Transverse colon (tissue), 4 donors: ENCODE results near the gene TSTD1. TPM values are rescaled to one million over a fixed set of nuclear protein-coding genes. Genes with fewer than 3 reads are reported as not detected.

Experiments used
- DNase-seq: peaks from one replicate; pipeline ENCODE4 v3.0.0-alpha.2; 2019
- H3K27ac ChIP-seq, 4 donors: fragments of 200-600 bp; sonication (generic); 2 replicates each; pipeline ENCODE4 v1.5.1; 2016 to 2018; ENCODE audit warnings: inconsistent platforms in 4 of 4
- H3K27me3 ChIP-seq: fragments of 200-600 bp; sonication (generic); 2 replicates; pipeline ENCODE4 v1.5.1; 2017; ENCODE audit warnings: inconsistent platforms
- H3K36me3 ChIP-seq, 4 donors: fragments of 200-600 bp; sonication (generic); 2 replicates each; pipeline ENCODE4 v1.5.1; 2017 to 2019; ENCODE audit warnings: inconsistent platforms in 4 of 4
- H3K4me1 ChIP-seq, 4 donors: fragments of 200-600 bp; sonication (generic); 2 replicates each; pipeline ENCODE4 v1.5.1; 2017 to 2020; ENCODE audit warnings: inconsistent platforms in 4 of 4
- H3K4me3 ChIP-seq, 4 donors: fragments of 200-600 bp; sonication (generic); 1 replicate in 1 of 4; 2 replicates in 3 of 4; pipeline versions ENCODE4 v1.5.1 to v1.6.1; 2017 to 2019; ENCODE audit warnings: inconsistent platforms in 4 of 4
- H3K9me3 ChIP-seq, 2 donors: fragments of 200-600 bp; sonication (generic); 2 replicates each; pipeline ENCODE4 v1.5.1; 2017 to 2019; ENCODE audit warnings: inconsistent platforms in 2 of 2
- CTCF ChIP-seq, 5 experiments: fragments of 200-600 bp in 3 of 5; fragments of 450-650 bp in 2 of 5; sonication (generic) in 3 of 5; IDR thresholded peaks; 1 replicate in 2 of 5; 2 replicates in 3 of 5; pipeline ENCODE4 v1.5.1; 2016 to 2017; ENCODE audit warnings: antibody characterized with exemption in 5 of 5, inconsistent platforms in 3 of 5, mild to moderate bottlenecking in 2 of 5, moderate library complexity in 1 of 5
- EP300 ChIP-seq: sonication (generic); formaldehyde crosslinking; IDR thresholded peaks from one replicate; pipeline ENCODE4 v1.6.1; 2017; ENCODE audit warnings: antibody characterized with exemption, low read depth
- POLR2A ChIP-seq: fragments of 450-650 bp; IDR thresholded peaks from one replicate; pipeline ENCODE4 v1.6.1; 2016; ENCODE audit warnings: antibody characterized with exemption, mild to moderate bottlenecking, moderate library complexity
- POLR2AphosphoS5 ChIP-seq, 3 donors: sonication (generic); formaldehyde crosslinking; IDR thresholded peaks; one replicate each; pipeline ENCODE4 v1.6.1; 2016; ENCODE audit warnings: antibody characterized with exemption in 3 of 3
- WGBS, 2 donors: methylation state at CpG; one replicate each; pipeline ENCODE4 v1.1.5; 2018; ENCODE audit warnings: low coverage in 1 of 2; 5-methylcytosine and 5-hydroxymethylcytosine counted together
- in situ Hi-C, 4 donors: fragments of 200-750 bp; cut with MboI; loops; one replicate each; pipeline versions ENCODE4 v1.15.0 to v1.15.1; 2017; ENCODE audit warnings: low sequenced_read_pairs in 3 of 4, low pct_ligation_motif_present in 1 of 4, low pct_unique_long_range_greater_than_20kb in 1 of 4
- intact Hi-C: fragments of 100-400 bp; cut with DNase I; formaldehyde crosslinking; loops from one replicate; pipeline ENCODE4 v1.15.1; 2023; ENCODE audit warnings: low total_unique reads
- total RNA-seq, 4 donors: library from RNA; depleted of rRNA; stranded (reverse); fragments of >200 nt; gene quantifications; one replicate each; pipeline ENCODE4 v1.1.0, GENCODE V29; 2016

TSTD1 gene
- total RNA-seq, 4 donors from 2014 or later = 104 to 224 (median 191) TPM

GRCh38 chr1:161083748-161084596 is 45.2 kb upstream of the TSTD1 start:
- no peaks in the 10 kb centered on the region for H3K9me3 ChIP-seq
- H3K27ac ChIP-seq = peak overlapping the region; percentile 34 to 58 (median 42)
- H3K36me3 ChIP-seq = no peaks in the 10 kb centered on the region
- TF ChIP-seq EP300 (no peak), POLR2A (no peak), POLR2AphosphoS5 (IDR thresholded peaks at IDR 0.05) (no peak), CTCF (IDR thresholded peaks at IDR 0.05) (no peak)
- no peaks in the 10 kb centered on the region for H3K27me3 ChIP-seq
- 60 to 68% methylated on average over 3 to 10 of the region's 10 CpGs for WGBS, 2 donors
- H3K4me3 ChIP-seq = no peak overlapping the region
- intact Hi-C loops (no loop called here), in situ Hi-C loops (loop anchor here in 1 of 4 donors (25.0 kb wide), 1 partner anchor 247 kb away; no protein-coding TSS in a partner anchor)
- no peak for DNase-seq
- peaks cover 8 to 21% (median 18%) of the 10 kb centered on the region in 4 donors for H3K4me1 ChIP-seq

- H3K27ac ChIP-seq = peak overlapping the region; percentile 34 to 58 (median 42)
- no peak overlapping the region for H3K4me3 ChIP-seq
- H3K36me3 ChIP-seq = no peaks in the 10 kb centered on the region
- no peak for TF ChIP-seq POLR2A
- TF ChIP-seq POLR2AphosphoS5 (IDR thresholded peaks at IDR 0.05) = peak; percentile 11 to 76 (median 58)
- no peak for TF ChIP-seq EP300
- WGBS, 2 donors = 63 to 87% methylated on average over 3 to 8 of the region's 8 CpGs
- H3K9me3 ChIP-seq = no peaks in the 10 kb centered on the region
- peaks cover 8 to 19% (median 16%) of the 10 kb centered on the region in 4 donors for H3K4me1 ChIP-seq
- H3K27me3 ChIP-seq = no peaks in the 10 kb centered on the region
- intact Hi-C loops (no loop called here), in situ Hi-C loops (loop anchor here in 1 of 4 donors (25.0 kb wide), 1 partner anchor 246 kb away; no protein-coding TSS in a partner anchor)
- DNase-seq = peak; percentile 88
Observed at GRCh38 chr1:161082996-161083747, 44.4 kb upstream of the TSTD1 start.

GRCh38 chr1:161082483-161082882 is 43.7 kb upstream of the TSTD1 start:
- no peaks in the 10 kb centered on the region for H3K9me3 ChIP-seq
- H3K4me1 ChIP-seq = peaks cover 8 to 19% (median 16%) of the 10 kb centered on the region in 4 donors
- TF ChIP-seq POLR2A (no peak), EP300 (no peak), CTCF (IDR thresholded peaks at IDR 0.05) (no peak), POLR2AphosphoS5 (IDR thresholded peaks at IDR 0.05) (no peak)
- H3K27me3 ChIP-seq = no peaks in the 10 kb centered on the region
- WGBS, 2 donors = 76% methylated on average over 2 of the region's 2 CpGs; no CpG with 5 or more reads in 1 of the 2 donors
- DNase-seq = no peak
- peak overlapping the region in 1 of 4 donors; percentile 34 for H3K27ac ChIP-seq
- in situ Hi-C loops (loop anchor here in 1 of 4 donors (25.0 kb wide), 1 partner anchor 245 kb away; no protein-coding TSS in a partner anchor), intact Hi-C loops (no loop called here)
- no peaks in the 10 kb centered on the region for H3K36me3 ChIP-seq
- no peak overlapping the region for H3K4me3 ChIP-seq

GRCh38 chr1:161081519-161081918 is 42.8 kb upstream of the TSTD1 start:
- no peak overlapping the region for H3K27ac ChIP-seq
- no peak overlapping the region for H3K4me3 ChIP-seq
- no peak for DNase-seq
- H3K27me3 ChIP-seq = no peaks in the 10 kb centered on the region
- TF ChIP-seq CTCF (IDR thresholded peaks at IDR 0.05) (no peak), EP300 (no peak), POLR2AphosphoS5 (IDR thresholded peaks at IDR 0.05) (no peak), POLR2A (no peak)
- H3K9me3 ChIP-seq = no peaks in the 10 kb centered on the region
- intact Hi-C loops (no loop called here), in situ Hi-C loops (loop anchor here in 1 of 4 donors (25.0 kb wide), 1 partner anchor 244 kb away; no protein-coding TSS in a partner anchor)
- peaks cover 8 to 19% (median 15%) of the 10 kb centered on the region in 4 donors for H3K4me1 ChIP-seq
- WGBS, 2 donors = 50 to 77% methylated on average over 2 to 5 of the region's 5 CpGs
- no peaks in the 10 kb centered on the region for H3K36me3 ChIP-seq
